HepG2 (cell line): ENCODE data around the gene MIF. TPM values are rescaled to one million over a fixed set of nuclear protein-coding genes. Genes with fewer than 3 reads are reported as not detected.

ENCODE experiments used
- AKAP8 ChIP-seq: sonication (generic); formaldehyde crosslinking; IDR thresholded peaks from 2 replicates; pipeline ENCODE4 v1.5.1; 2020; ENCODE audit warnings: mild to moderate bottlenecking, missing genetic modification reagents
- AKNA ChIP-seq: sonication (generic); formaldehyde crosslinking; IDR thresholded peaks from 2 replicates; pipeline ENCODE4 v1.4.0; 2020; ENCODE audit warnings: missing genetic modification reagents, borderline replicate concordance
- ATF7-NPFF ChIP-seq: sonication (generic); formaldehyde crosslinking; IDR thresholded peaks from 2 replicates; pipeline ENCODE4 v1.8.1; 2023; ENCODE audit warnings: mild to moderate bottlenecking, low read depth, missing genetic modification reagents, moderate library complexity
- BRCA1 ChIP-seq: sonication (generic); formaldehyde crosslinking; IDR thresholded peaks from 2 replicates; pipeline ENCODE4 v1.4.0; 2020; ENCODE audit warnings: missing genetic modification reagents
- CCAR2 ChIP-seq: fragments of 200-400 bp; formaldehyde crosslinking; optimal IDR thresholded peaks from 2 replicates; pipeline ENCODE3; 2018; ENCODE audit warnings: low read depth, mild to moderate bottlenecking, low read length, moderate library complexity
- DPF2 ChIP-seq: sonication (generic); formaldehyde crosslinking; IDR thresholded peaks from 2 replicates; pipeline ENCODE4 v1.4.0; 2020; ENCODE audit warnings: mild to moderate bottlenecking, low read depth, missing genetic modification reagents, borderline replicate concordance
- EZH2 ChIP-seq: conservative IDR thresholded peaks from 2 replicates; pipeline ENCODE4 v1.6.1; 2012; ENCODE audit warnings: mild to moderate bottlenecking, low read depth, low read length, moderate library complexity
- NCOR1 ChIP-seq: fragments of 200-600 bp; sonication (generic); IDR thresholded peaks from 2 replicates; pipeline ENCODE4 v1.7.0; 2017; ENCODE audit warnings: antibody characterized with exemption, low read length, borderline replicate concordance
- NFE2L2 ChIP-seq: fragments of 150-350 bp; IDR thresholded peaks from 2 replicates; pipeline ENCODE4 v1.6.1; 2014; ENCODE audit warnings: low read length
- NFIB ChIP-seq: sonication (generic); formaldehyde crosslinking; IDR thresholded peaks from 2 replicates; pipeline ENCODE4 v1.9.0; 2021; ENCODE audit warnings: missing genetic modification reagents, mild to moderate bottlenecking, borderline replicate concordance
- PAWR ChIP-seq: sonication (generic); formaldehyde crosslinking; IDR thresholded peaks from 2 replicates; pipeline ENCODE4 v1.4.0; 2020; ENCODE audit warnings: missing genetic modification reagents, mild to moderate bottlenecking, borderline replicate concordance
- PAX8 ChIP-seq: sonication (generic); formaldehyde crosslinking; IDR thresholded peaks from 2 replicates; pipeline ENCODE4 v1.8.0; 2022; ENCODE audit warnings: mild to moderate bottlenecking, missing genetic modification reagents, borderline replicate concordance
- POGZ ChIP-seq: sonication (generic); formaldehyde crosslinking; IDR thresholded peaks from 2 replicates; pipeline ENCODE4 v1.4.0; 2020; ENCODE audit warnings: mild to moderate bottlenecking, missing genetic modification reagents
- ZFYVE20 ChIP-seq: sonication (generic); formaldehyde crosslinking; IDR thresholded peaks from 2 replicates; pipeline ENCODE4 v1.8.0; 2023; ENCODE audit warnings: low read depth, mild to moderate bottlenecking, moderate library complexity, missing genetic modification reagents, borderline replicate concordance
- ZMAT5 ChIP-seq: sonication (generic); formaldehyde crosslinking; IDR thresholded peaks from 2 replicates; pipeline ENCODE4 v1.5.0; 2020; ENCODE audit warnings: mild to moderate bottlenecking, low read depth, missing genetic modification reagents, borderline replicate concordance
- ZNF343 ChIP-seq: sonication (generic); formaldehyde crosslinking; IDR thresholded peaks from 2 replicates; pipeline ENCODE4 v1.4.0; 2020; ENCODE audit warnings: mild to moderate bottlenecking, missing genetic modification reagents
- ZNF616 ChIP-seq: sonication (generic); formaldehyde crosslinking; IDR thresholded peaks from 2 replicates; pipeline ENCODE4 v1.5.0; 2020; ENCODE audit warnings: low read depth, mild to moderate bottlenecking, missing genetic modification reagents
- polyA plus RNA-seq, 8 experiments: library from polyadenylated mRNA; depleted of rRNA in 3 of 8; stranded (reverse) in 7 of 8; unstranded in 1 of 8; fragments of >200 nt; fragmentation: Illumina TruSeq in 4 of 8; extraction: Trizol in 4 of 8; gene quantifications; 2 replicates each; pipeline versions ENCODE4 v1.2.1 to v1.2.3, GENCODE V29; 2011 to 2016; ENCODE audit warnings: low read depth in 4 of 8, missing spikeins in 1 of 8, mixed read lengths in 1 of 8; ENCODE audit not compliant: insufficient read depth in 1 of 8
- total RNA-seq, 5 experiments: library from RNA; depleted of rRNA; stranded (reverse); fragments of >200 nt; fragmentation: Illumina TruSeq; extraction: Trizol; gene quantifications; 2 replicates each; pipeline ENCODE4 v1.2.3, GENCODE V29; 2016; ENCODE audit warnings: low read depth in 1 of 5
- TF ChIP-seq, protein P1 (sequence below): sonication (generic); formaldehyde crosslinking; IDR thresholded peaks from 2 replicates; pipeline ENCODE4 v1.4.0; 2020; ENCODE audit warnings: missing genetic modification reagents
- TF ChIP-seq, protein P2 (sequence below): sonication (generic); formaldehyde crosslinking; conservative IDR thresholded peaks from 2 replicates; pipeline ENCODE4 v1.5.0; 2020; ENCODE audit warnings: missing genetic modification reagents

Gene MIF
- total and polyA plus RNA-seq, 2 of the 13 experiments (the other 11 are each of a cell fraction or from before 2014, with no cell fraction given) = 634 to 675 TPM

DNA sequence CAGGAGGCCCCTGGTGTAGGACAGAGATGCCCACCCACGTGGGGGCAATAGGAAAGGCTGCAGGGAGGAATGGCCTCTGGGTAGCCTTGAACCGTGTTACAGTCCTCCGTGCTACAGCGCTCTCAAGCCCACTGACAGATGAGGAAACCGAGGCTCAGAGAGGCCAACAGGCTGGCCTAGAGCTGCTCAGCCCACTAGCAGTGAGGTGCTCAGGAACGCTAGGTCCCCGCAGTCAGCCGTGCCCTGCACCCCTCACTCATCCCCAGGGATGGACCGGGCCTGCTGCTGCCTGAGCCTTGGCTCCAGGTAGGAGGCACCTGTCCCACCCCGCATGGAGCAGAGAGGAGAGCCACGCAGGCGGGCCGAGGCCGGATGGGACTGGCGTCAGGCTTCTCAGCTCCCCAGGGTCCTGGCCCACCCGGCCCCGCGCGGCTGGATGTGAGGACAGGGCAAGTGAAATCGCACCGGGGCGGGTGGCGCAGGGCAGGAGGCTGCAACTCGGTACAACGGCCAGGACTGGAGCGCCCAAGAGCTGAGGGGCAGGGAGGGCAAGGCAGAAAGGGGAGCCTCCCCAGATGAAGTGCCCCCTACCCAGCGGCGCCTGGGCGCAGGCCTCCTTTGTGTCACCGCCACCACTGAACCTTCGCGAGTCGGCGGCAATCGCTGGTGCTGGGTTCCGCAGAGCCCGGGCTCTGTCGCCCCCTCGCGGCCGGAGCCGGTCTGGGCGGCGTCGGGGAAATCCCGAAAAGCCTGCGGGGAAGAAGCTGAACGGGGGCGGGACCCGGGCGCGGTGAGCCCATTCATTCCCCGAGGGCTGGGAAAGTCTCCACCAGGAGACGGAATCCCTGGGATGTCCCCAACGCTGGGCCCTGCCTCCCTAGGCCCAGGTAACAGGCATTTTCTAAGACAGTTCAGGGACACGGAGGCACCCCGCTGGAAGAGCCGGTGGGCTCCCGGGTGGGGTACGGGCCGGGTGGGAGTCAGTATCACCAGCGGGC lies 44.9 kb upstream of the MIF start (continued):
- TF ChIP-seq NCOR1 (no peak), AKAP8 (CRISPR knock-in tag) (0 out of 2 replicates have a peak, but pooled peaks have one; percentile 52), ATF7-NPFF (CRISPR knock-in tag) (0 out of 2 replicates have a peak, but pooled peaks have one; percentile 1), EZH2 (no peak), ZFYVE20 (CRISPR knock-in tag) (no peak), AKNA (no peak), NFE2L2 (no peak), ZNF616 (CRISPR knock-in tag) (no peak), ZMAT5 (no peak), BRCA1 (CRISPR knock-in tag) (no peak), PAX8 (CRISPR knock-in tag) (no peak), NFIB (no peak), PAWR (CRISPR knock-in tag) (no peak; the same call in 1 of the 2 replicates), CCAR2 (no peak), DPF2 (CRISPR knock-in tag) (no peak), POGZ (CRISPR knock-in tag) (0 out of 2 replicates have a peak, but pooled peaks have one; percentile 45), ZNF343 (peak; percentile 54; the same call in 1 of the 2 replicates)
- TF ChIP-seq, protein P1, sequence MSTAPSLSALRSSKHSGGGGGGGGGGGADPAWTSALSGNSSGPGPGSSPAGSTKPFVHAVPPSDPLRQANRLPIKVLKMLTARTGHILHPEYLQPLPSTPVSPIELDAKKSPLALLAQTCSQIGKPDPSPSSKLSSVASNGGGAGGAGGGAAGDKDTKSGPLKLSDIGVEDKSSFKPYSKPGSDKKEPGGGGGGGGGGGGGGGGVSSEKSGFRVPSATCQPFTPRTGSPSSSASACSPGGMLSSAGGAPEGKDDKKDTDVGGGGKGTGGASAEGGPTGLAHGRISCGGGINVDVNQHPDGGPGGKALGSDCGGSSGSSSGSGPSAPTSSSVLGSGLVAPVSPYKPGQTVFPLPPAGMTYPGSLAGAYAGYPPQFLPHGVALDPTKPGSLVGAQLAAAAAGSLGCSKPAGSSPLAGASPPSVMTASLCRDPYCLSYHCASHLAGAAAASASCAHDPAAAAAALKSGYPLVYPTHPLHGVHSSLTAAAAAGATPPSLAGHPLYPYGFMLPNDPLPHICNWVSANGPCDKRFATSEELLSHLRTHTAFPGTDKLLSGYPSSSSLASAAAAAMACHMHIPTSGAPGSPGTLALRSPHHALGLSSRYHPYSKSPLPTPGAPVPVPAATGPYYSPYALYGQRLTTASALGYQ (CRISPR knock-in tag) = no peak
- TF ChIP-seq, protein P2, sequence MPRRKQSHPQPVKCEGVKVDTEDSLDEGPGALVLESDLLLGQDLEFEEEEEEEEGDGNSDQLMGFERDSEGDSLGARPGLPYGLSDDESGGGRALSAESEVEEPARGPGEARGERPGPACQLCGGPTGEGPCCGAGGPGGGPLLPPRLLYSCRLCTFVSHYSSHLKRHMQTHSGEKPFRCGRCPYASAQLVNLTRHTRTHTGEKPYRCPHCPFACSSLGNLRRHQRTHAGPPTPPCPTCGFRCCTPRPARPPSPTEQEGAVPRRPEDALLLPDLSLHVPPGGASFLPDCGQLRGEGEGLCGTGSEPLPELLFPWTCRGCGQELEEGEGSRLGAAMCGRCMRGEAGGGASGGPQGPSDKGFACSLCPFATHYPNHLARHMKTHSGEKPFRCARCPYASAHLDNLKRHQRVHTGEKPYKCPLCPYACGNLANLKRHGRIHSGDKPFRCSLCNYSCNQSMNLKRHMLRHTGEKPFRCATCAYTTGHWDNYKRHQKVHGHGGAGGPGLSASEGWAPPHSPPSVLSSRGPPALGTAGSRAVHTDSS (CRISPR knock-in tag) = no peak
